Ramos (cell line): ENCODE measurements around the gene EZH1.

ENCODE experiments used
- in situ Hi-C: fragments of 300-500 bp; cut with MboI; formaldehyde crosslinking; loops from one replicate; pipeline ENCODE4 v1.14.3; 2022; ENCODE audit warnings: low sequenced_read_pairs; ENCODE audit not compliant: unreplicated experiment

Gene EZH1

GRCh38 chr17:42651392-42651791, 93.4 kb downstream of the EZH1 start:
- in situ Hi-C loops = no loop called here
